Activated CD4-positive, alpha-beta T cell treated with anti-CD3 and anti-CD28 coated beads, Interleukin-2, amount 10 ng/mL, durations not matched to agents 7 days and 5 days (primary cell): ENCODE measurements around the gene HOXA13. TPM values are rescaled to one million over a fixed set of nuclear protein-coding genes. Genes with fewer than 3 reads are reported as not detected.
A peak's percentile ranks its signal among the peaks of the same experiment; 100 is the strongest.

Experiments
- CTCF ChIA-PET: fragments of 350-600 bp; sonication (Branson Sonifier 250); formaldehyde crosslinking; loops from one replicate; lab custom pipeline; 2021; ENCODE audit warnings: antibody characterized with exemption; lab: Charles Lee
- POLR2A ChIA-PET: fragments of 350-600 bp; sonication (Branson Sonifier 250); formaldehyde crosslinking; loops from one replicate; lab custom pipeline; 2021; ENCODE audit warnings: antibody characterized with exemption; lab: Charles Lee
- DNase-seq: peaks from one replicate; pipeline ENCODE4 v3.0.0-alpha.2; 2020
- H3K27ac Mint-ChIP-seq: one replicate; pipeline ENCODE4 v1.8.0; 2021; ENCODE audit warnings: mild to moderate bottlenecking, moderate library complexity, mixed read lengths
- H3K27me3 Mint-ChIP-seq: one replicate; pipeline ENCODE4 v1.8.0; 2021; ENCODE audit warnings: mixed read lengths
- H3K36me3 Mint-ChIP-seq: one replicate; pipeline ENCODE4 v1.8.0; 2021; ENCODE audit warnings: low read depth, mixed read lengths
- H3K4me1 Mint-ChIP-seq: one replicate; pipeline ENCODE4 v1.8.0; 2021; ENCODE audit warnings: mixed read lengths
- H3K4me3 Mint-ChIP-seq: one replicate; pipeline ENCODE4 v1.8.0; 2021; ENCODE audit warnings: mild to moderate bottlenecking, moderate library complexity, mixed read lengths
- H3K9me3 Mint-ChIP-seq: one replicate; pipeline ENCODE4 v1.8.0; 2021; ENCODE audit warnings: mixed read lengths
- total RNA-seq, 2 experiments: library from RNA; stranded (reverse); gene quantifications; one replicate each; pipeline ENCODE4 v1.2.3, GENCODE V29; 2021

Gene HOXA13
- total RNA-seq, 2 experiments from 2014 or later = not detected

DNA sequence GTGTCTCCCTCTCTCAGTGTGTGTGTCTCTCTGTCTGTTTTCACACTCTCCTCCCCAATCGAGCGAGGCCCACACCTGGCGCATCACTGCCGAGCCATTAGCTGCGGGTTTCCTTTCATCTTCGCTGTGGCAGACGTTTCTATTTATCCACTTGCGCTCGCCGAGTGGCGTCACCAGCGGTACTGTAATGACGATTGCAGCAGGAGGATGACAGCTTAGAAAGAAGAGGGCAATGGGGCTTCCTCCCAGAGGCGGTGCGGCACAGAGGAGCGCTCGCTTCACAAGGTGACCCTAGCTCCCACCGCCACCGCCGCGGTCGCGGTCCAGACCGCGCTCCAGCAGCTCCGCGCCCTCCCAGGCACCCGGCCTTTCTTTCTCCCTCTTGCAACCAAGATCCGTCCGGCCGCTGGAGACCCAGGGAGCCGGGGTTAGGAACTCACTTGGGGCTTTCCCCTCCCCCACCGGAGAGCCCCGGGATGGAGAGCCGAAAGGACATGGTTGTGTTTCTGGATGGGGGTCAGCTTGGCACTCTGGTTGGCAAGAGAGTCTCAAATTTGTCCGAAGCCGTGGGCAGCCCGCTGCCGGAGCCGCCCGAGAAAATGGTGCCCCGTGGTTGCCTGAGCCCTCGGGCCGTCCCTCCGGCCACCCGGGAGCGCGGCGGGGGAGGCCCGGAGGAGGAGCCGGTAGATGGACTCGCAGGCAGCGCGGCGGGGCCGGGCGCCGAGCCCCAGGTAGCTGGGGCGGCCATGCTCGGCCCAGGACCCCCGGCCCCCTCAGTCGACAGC is 42.9 kb upstream of the HOXA13 start, which contains the start of gene EVX1:
EVX1 (plus strand) TSS at position 248 of the 785 bp plus-strand sequence; CDS start at position 477, 229 bp downstream.
- no peaks in the 10 kb centered on the region for H3K9me3 Mint-ChIP-seq
- POLR2A ChIA-PET = no interaction called here
- peaks cover 90% of the 10 kb centered on the region for H3K27me3 Mint-ChIP-seq
- CTCF ChIA-PET = interaction anchor here (0.6 to 1.9 kb wide), 9 partner anchors 10 to 148 kb away, joined by 3 to 6 read pairs (median 3); partner anchors contain the start of genes HOXA13 and HOXA9
- no peak for DNase-seq
- peaks cover 4% of the 10 kb centered on the region for H3K36me3 Mint-ChIP-seq
- no peak within 1 kb of the TSS for H3K27ac Mint-ChIP-seq
- H3K4me3 Mint-ChIP-seq = peak within 1 kb of the TSS; percentile 43
- H3K4me1 Mint-ChIP-seq = peaks cover 8% of the 10 kb centered on the region

DNA sequence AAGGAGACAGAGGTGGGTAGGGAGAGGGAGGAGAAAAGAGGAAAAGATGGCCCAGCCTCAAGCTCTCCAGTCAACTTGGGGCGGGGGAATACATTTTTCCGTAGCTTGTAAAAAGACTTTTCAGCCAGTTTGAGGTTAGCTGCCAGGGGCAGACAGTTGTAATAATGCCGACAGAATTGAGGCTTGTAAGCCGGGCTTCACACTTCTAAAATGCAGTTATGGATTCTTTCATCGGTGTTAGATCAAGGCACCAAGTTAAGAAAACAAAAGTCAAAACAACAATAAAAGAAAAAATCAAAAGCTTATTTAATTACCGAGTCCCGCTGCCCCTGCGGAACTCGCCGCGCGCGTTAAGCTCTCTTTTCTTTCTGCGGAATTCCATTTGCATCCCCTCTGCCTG is 42.3 kb upstream of the HOXA13 start:
- peaks cover 9% of the 10 kb centered on the region for H3K4me1 Mint-ChIP-seq
- POLR2A ChIA-PET = no interaction called here
- CTCF ChIA-PET = interaction anchor here (0.7 to 1.9 kb wide), 8 partner anchors 9 to 147 kb away, joined by 3 to 6 read pairs (median 4); partner anchors contain the start of genes HOXA13 and HOXA9
- no peak for DNase-seq
- no peak overlapping the region for H3K27ac Mint-ChIP-seq
- H3K9me3 Mint-ChIP-seq = no peaks in the 10 kb centered on the region
- peaks cover 4% of the 10 kb centered on the region for H3K36me3 Mint-ChIP-seq
- peaks cover 88% of the 10 kb centered on the region for H3K27me3 Mint-ChIP-seq
- no peak overlapping the region for H3K4me3 Mint-ChIP-seq

DNA sequence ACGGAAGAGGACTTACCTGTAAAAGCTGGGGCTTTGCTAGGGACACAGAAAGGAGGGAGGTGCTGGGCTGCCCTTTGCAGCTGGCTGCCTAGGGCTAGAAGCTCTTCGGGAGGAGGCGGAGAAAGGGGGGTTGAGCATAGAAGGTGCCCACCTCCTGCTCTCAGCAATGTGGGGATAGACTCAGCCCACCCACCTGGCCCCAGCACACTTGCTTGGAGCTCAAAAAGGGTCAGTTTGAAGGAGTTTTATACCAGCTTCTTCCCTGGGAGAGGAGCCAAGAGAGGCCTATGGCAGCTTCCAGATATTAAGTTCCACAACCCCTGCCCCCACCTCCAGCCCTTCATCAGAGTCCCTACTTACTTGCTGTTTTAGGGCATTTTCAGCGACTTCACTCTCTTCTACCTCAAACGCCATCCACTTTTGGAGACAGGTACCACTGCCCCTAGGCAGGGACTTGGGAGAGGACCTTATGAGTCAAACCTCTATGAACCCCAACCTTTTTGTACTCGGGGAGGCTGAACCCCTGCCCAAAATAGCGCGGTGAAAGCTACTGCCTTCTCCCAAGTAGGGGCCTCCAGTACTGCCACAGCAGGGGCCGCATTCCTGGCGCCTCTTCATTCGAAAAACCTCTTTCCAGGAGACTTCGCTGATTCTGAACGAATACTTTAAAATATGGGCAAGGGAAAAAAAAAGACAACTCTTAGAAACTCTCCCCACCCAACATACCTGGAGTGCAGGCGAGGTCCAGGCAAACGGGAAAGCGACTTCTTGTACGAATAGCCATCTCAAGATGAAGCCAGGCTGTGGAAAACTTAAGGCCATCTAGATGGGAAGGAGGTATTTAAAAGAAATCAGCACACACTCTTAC is 41.5 kb upstream of the HOXA13 start:
- H3K9me3 Mint-ChIP-seq = no peaks in the 10 kb centered on the region
- ChIA-PET POLR2A (no interaction called here), CTCF (interaction anchor here (0.6 to 1.9 kb wide), 8 partner anchors 8 to 1381 kb away, joined by 3 to 6 read pairs (median 4); partner anchors contain the start of gene HOXA9)
- H3K4me1 Mint-ChIP-seq = peaks cover 10% of the 10 kb centered on the region
- peaks cover 88% of the 10 kb centered on the region for H3K27me3 Mint-ChIP-seq
- H3K36me3 Mint-ChIP-seq = peaks cover 4% of the 10 kb centered on the region
- H3K4me3 Mint-ChIP-seq = no peak overlapping the region
- no peak for DNase-seq
- H3K27ac Mint-ChIP-seq = no peak overlapping the region

DNA sequence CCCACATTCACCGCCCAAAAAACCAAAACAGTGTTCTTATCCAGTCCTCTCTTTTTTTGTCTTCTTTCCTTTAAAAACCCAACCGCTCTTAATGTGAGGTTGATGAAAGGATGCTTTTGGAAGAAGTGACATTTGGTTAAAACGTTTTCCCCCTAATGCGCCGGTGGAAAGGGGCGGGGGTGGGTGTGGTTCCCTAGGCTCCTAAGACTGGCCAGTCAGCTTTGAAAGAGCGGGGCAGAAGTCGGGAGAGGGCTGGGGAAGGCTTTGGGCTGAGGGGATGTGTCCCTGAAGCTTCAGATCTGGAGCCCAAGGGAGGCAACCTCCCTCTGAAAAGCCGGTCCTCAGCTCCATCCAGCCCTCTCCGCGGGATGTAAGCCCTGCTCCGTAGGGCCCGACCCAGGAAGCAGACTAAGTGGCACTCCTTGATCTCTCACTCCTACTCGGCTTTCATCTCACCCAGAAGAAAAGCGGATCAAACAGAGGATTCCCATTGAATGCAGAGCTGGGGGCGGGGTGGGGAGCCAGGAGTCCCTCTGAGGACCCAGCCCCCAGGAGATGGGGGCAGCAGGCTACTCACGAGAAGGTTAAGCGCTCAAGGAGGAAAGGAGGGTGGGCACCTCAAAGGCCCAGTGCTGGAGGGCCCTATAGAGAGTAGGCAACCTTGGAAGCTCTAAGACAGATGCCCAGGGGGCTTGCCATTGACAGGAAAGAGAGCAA is 40.3 kb upstream of the HOXA13 start:
- Mint-ChIP-seq H3K27me3 (peaks cover 89% of the 10 kb centered on the region), H3K4me3 (no peak overlapping the region), H3K36me3 (peaks cover 4% of the 10 kb centered on the region), H3K4me1 (peaks cover 14% of the 10 kb centered on the region), H3K27ac (no peak overlapping the region), H3K9me3 (no peaks in the 10 kb centered on the region)
- CTCF ChIA-PET = interaction anchor here (1.1 to 2.4 kb wide), 3 partner anchors 17 to 41 kb away, joined by 3 to 9 read pairs (median 4); partner anchors contain the start of gene HOXA13
- no peak for DNase-seq
- POLR2A ChIA-PET = no interaction called here

DNA sequence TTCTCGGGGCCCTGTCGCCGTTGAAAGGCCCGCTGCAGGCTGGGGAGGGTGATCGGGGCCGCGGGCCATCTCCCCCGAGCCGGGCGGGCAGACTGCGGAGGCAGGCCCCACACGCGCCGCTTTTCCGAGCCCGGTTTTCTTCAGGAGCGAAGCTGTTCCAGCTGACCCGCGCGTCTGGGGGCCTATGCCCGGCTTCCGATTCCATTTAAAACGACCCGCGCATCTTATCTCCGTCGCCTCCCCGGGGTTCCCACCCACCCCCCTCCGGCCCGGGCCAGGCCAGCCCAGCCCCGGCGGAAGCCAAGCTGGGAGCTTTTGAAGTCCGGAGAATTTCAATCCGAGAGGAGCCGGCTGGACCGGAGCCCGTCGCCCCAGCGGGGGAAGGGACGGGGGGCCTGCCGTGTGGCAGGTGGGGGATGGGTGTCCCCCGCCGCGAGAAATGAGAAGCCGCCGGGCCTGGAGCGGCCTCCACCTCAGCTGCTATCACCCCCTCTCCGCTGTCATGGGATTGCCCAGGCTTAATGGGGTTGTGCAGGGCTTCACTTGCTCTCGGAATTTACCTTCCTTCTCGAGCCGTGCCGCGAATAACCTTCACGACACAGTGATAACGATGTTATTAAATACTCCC is 39.6 kb upstream of the HOXA13 start:
- H3K27me3 Mint-ChIP-seq = peaks cover 87% of the 10 kb centered on the region
- peaks cover 4% of the 10 kb centered on the region for H3K36me3 Mint-ChIP-seq
- H3K4me1 Mint-ChIP-seq = peaks cover 14% of the 10 kb centered on the region
- ChIA-PET CTCF (interaction anchor here (1.0 to 2.4 kb wide), 3 partner anchors 12 to 43 kb away, joined by 3 to 9 read pairs (median 4); partner anchors contain the start of gene HOXA13), POLR2A (no interaction called here)
- DNase-seq = no peak
- no peak overlapping the region for H3K27ac Mint-ChIP-seq
- no peaks in the 10 kb centered on the region for H3K9me3 Mint-ChIP-seq
- H3K4me3 Mint-ChIP-seq = no peak overlapping the region

DNA sequence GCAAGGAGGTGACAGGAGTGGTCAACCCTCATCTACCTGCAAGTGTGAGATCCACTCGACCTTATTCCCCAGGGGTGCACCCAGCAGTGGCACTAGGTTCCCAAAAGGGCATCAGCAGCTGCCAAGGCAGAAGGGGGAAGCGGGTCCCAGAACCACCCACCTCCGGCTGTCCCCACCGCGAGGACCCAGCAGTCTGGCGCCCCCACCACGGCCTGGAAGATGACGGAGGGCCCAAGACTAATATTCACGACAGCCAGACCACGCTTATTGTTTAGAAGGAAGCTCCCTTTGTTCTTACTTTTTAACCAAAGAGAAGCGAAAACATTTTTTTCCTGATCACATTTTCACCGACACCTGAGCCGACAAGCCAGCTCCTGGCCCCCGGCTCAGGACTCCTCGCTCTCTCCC is 39.1 kb upstream of the HOXA13 start:
- peaks cover 14% of the 10 kb centered on the region for H3K4me1 Mint-ChIP-seq
- ChIA-PET CTCF (interaction anchor here (1.0 to 2.4 kb wide), 3 partner anchors 12 to 43 kb away, joined by 3 to 9 read pairs (median 4); partner anchors contain the start of gene HOXA13), POLR2A (no interaction called here)
- H3K27me3 Mint-ChIP-seq = peaks cover 87% of the 10 kb centered on the region
- no peaks in the 10 kb centered on the region for H3K9me3 Mint-ChIP-seq
- no peak for DNase-seq
- H3K4me3 Mint-ChIP-seq = no peak overlapping the region
- H3K36me3 Mint-ChIP-seq = peaks cover 1% of the 10 kb centered on the region
- H3K27ac Mint-ChIP-seq = no peak overlapping the region

DNA sequence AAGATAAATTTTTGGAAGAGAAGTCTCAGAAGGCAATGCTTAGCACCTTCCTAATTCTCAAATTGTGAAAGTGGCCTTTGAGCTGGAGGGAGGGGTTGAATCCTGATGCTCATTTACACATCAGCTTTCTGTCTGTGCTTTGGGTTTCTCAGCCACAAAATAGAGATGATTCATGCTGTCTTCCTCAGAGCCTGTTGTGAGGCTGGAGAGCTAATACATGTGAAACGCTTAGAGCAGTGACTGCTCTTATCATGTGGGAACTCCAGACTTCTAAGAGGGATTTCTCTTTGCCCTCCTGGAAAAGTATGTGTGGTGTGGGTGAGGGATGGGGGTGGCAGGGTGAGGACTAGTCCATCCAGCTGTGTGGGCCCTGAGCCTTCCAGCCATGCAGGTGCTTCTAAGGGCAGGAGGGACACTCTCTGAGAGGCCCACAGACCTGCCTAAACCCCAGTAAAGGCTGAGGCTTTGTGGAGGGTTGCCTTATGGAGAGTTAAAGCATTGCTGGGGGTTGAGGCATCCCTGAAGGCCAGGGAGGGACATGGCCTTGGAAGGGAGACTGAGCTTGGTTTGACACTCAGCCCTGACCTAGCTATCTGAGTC is 37.9 kb upstream of the HOXA13 start:
- POLR2A ChIA-PET = no interaction called here
- no peak overlapping the region for H3K27ac Mint-ChIP-seq
- CTCF ChIA-PET = interaction anchor here (0.8 to 1.1 kb wide), 2 partner anchors 77 to 87 kb away, joined by 3 read pairs; no protein-coding TSS in a partner anchor

DNA sequence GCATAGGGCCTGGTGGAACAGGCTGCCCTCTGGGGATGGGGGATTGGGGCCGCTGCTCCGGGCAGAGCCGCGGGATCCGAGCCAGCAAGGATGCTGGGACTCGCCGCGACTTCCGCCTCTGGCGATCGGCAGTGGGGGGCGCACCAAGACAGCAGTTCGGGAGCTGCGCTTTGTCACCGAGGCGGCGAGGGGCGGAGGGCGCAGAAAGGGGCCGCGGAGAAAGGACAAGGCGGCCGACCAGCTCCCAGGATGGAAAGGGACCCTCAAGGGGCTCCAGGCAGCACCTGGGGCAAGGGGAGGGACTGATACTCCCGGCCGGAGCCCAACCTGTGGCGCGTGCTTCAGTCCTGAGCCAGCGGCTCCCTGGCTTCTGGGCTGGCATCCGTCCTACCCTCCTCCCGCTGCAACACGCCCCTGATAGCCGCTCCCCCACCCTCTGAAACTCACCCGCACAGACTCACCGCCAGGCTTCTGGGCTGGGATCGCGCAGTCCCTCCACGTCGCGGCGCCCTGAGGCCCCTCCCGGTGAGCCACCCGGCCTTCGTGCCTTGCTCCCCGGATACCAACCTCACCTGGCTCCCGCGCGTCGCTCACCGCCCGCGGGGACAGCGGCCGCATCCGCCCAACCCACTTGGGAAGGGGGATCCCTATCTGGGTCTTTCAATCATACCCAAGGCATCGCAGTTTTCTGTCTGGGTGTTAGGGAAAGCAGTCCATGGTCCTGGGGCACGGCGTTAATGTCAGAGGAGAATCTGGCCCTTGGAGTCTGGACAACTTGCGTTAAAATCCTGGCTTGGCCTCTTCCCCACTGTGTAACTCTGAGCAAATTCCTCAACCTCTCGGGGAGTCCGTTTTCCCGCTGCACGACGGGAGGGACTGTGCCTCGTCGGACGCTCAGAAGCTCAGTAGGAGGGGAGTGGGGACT is 35.8 kb upstream of the HOXA13 start:
- Mint-ChIP-seq H3K4me3 (no peak overlapping the region), H3K27ac (no peak overlapping the region), H3K27me3 (peaks cover 67% of the 10 kb centered on the region), H3K4me1 (peaks cover 9% of the 10 kb centered on the region), H3K36me3 (no peaks in the 10 kb centered on the region), H3K9me3 (no peaks in the 10 kb centered on the region)
- DNase-seq = no peak
- POLR2A ChIA-PET = no interaction called here
- CTCF ChIA-PET = interaction anchor here (1.0 kb wide), 1 partner anchor 12 kb away, joined by 3 read pairs; no protein-coding TSS in a partner anchor

More for the DNA sequence above, 37.9 kb upstream of the HOXA13 start:
- Mint-ChIP-seq H3K4me1 (peaks cover 14% of the 10 kb centered on the region), H3K9me3 (no peaks in the 10 kb centered on the region), H3K27me3 (peaks cover 88% of the 10 kb centered on the region), H3K36me3 (peaks cover 1% of the 10 kb centered on the region), H3K4me3 (no peak overlapping the region)
- no peak for DNase-seq

DNA sequence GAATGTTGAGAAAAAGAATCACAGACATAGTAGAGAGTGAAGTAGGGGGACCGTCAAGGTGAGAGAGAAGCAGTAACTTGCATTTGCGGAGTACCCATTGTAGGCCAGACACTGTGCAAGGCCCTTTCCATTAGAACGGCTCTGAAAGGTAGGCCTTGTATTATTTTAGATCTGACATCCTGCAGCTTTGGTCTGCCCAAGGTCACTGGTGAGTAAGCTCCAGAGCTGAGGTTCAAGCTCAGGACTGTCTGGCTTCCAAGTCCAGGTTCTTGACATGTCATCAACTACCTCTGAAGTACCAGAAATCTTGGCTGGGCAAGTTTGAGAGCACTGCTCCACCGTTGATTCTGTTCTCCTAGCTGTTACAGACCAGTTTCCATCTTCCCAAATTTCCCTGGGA is 29.6 kb upstream of the HOXA13 start:
- POLR2A ChIA-PET = no interaction called here
- no peak for DNase-seq
- Mint-ChIP-seq H3K27me3 (peaks cover 45% of the 10 kb centered on the region), H3K9me3 (no peaks in the 10 kb centered on the region), H3K36me3 (no peaks in the 10 kb centered on the region), H3K27ac (no peak overlapping the region), H3K4me3 (no peak overlapping the region), H3K4me1 (peaks cover 1% of the 10 kb centered on the region)
- CTCF ChIA-PET = no interaction called here

DNA sequence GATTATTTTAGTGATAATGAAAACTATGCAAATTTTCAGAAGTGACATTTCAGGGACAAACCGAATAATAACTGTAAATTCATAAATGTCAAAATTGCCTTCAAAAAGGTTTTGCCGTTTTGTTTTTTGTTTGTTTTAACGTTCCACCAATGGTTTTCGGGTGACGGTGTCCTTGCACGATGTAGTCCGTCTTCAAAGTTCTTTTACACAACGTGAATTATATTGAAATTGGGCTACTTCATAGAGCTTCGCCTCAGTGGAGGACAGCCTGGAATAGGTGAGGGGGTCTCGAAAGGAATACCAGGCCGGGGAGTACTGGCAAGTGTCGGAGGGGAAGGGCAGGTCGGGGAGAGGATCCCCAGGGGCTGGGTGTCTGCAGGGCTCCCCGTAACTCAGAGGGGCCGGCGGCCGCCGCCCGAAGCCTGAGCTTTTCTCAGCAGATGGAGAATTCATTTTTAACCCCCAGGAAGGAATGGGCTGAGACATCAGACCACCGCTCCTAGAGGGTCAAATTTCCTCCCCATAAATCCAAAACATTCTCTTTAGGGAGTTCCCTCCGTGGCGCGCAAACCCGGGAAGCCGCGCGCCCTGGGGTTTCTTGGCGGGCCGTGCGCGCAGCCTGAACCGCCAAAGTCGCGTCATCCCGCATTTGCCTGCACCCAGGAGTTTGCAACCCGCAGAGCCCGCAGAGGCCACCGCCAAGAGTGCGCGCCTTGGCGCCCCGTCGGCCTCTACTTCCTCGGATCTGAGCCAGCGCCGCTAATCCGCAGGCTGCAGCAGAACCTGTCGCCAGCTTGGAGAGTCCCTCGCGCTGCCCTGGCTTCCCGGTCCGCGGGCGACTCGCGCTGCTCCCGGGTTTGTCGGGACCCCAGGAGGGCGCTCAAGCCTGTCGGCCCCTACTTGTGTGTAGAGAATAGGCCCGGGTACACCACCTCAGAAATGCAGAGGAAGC is 25.4 kb upstream of the HOXA13 start:
- Mint-ChIP-seq H3K4me3 (no peak overlapping the region), H3K27ac (no peak overlapping the region), H3K9me3 (no peaks in the 10 kb centered on the region), H3K27me3 (peaks cover 66% of the 10 kb centered on the region), H3K36me3 (no peaks in the 10 kb centered on the region), H3K4me1 (peaks cover 4% of the 10 kb centered on the region)
- POLR2A ChIA-PET = no interaction called here
- CTCF ChIA-PET = interaction anchor here (1.2 kb wide), 1 partner anchor 15 kb away, joined by 3 read pairs; no protein-coding TSS in a partner anchor
- no peak for DNase-seq
